IPS-18a (cell line): Measurements from ENCODE around the gene GPBAR1.
"Not testable (repeated sequence)": the region's sequence is repeated elsewhere in the genome, so short reads cannot be mapped to it uniquely, and the experiment has no call there.

ENCODE experiments used
- H3K27ac ChIP-seq: one replicate; pipeline ENCODE4 v1.5.1; 2013; ENCODE audit warnings: low read length
- H3K27me3 ChIP-seq: one replicate; pipeline ENCODE4 v1.6.1; 2013; ENCODE audit warnings: mild to moderate bottlenecking, low read length; ENCODE audit not compliant: control insufficient read depth, insufficient read depth
- H3K36me3 ChIP-seq: one replicate; pipeline ENCODE4 v1.6.1; 2013; ENCODE audit warnings: low read depth, low read length; ENCODE audit not compliant: control insufficient read depth
- H3K4me1 ChIP-seq: one replicate; pipeline ENCODE4 v1.6.1; 2013; ENCODE audit warnings: low read depth, low read length; ENCODE audit not compliant: control insufficient read depth
- H3K4me3 ChIP-seq: one replicate; pipeline ENCODE4 v1.5.1; 2013; ENCODE audit warnings: low read length
- H3K9ac ChIP-seq: one replicate; pipeline ENCODE4 v1.6.1; 2013; ENCODE audit warnings: mild to moderate bottlenecking, low read length, moderate library complexity
- H3K9me3 ChIP-seq: one replicate; pipeline ENCODE4 v1.6.1; 2013; ENCODE audit warnings: low read depth, low read length; ENCODE audit not compliant: control insufficient read depth

GPBAR1 gene

DNA sequence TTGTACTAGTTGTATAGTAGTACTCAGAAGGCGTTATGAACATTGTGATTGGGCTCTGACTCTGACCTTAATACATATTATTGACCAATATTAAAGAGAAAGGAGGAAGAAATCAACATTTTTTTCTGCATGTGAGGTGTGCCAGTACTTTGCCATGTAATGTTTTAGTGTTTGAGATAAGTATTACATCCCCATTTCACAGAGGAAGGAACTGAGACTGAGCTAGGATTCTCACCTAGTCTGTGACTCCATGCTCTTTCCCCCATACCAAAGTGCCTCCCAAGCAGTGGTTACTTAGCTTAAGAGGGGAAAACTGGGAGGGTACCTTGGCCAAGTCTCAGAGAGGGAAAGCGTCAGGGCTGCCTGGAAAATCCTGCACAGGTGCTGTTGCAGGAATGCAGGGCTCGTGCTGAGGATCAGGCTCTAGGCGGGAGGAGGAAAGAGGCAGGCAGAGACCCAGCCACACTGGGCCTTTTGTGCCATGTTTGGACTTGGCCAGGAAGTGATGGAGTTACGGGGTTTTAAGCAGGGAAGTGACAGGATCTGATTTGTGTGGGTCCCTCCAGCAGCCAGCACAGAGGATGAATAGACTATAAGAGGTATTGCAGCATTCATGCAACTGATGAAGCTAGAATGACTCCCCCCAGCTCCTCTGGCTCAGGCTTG, 11.2 kb downstream of the GPBAR1 start:
- Histone ChIP-seq H3K9ac (no peak overlapping the region), H3K27me3 (no peaks in the 10 kb centered on the region), H3K4me3 (no peak overlapping the region), H3K27ac (no peak overlapping the region), H3K4me1 (no peaks in the 10 kb centered on the region), H3K9me3 (no peaks in the 10 kb centered on the region), H3K36me3 (peaks cover 26% of the 10 kb centered on the region)

GRCh38 chr2:218272531-218273212, 11.9 kb downstream of the GPBAR1 start:
- Histone ChIP-seq H3K27me3 (no peaks in the 10 kb centered on the region), H3K27ac (no peak overlapping the region), H3K9me3 (no peaks in the 10 kb centered on the region), H3K36me3 (peaks cover 24% of the 10 kb centered on the region), H3K9ac (no peak overlapping the region), H3K4me1 (no peaks in the 10 kb centered on the region), H3K4me3 (no peak overlapping the region)

- H3K9me3 ChIP-seq, H3K9ac ChIP-seq, H3K27ac ChIP-seq, H3K27me3 ChIP-seq, H3K4me1 ChIP-seq, H3K4me3 ChIP-seq: not testable (repeated sequence)
- H3K36me3 ChIP-seq, result peaks cover 24% of the 10 kb centered on the region
These were observed 12.5 kb downstream of the GPBAR1 start for GRCh38 chr2:218273214-218273907.

GRCh38 chr2:218273908-218274249, 13.1 kb downstream of the GPBAR1 start:
- no peaks in the 10 kb centered on the region for H3K27me3 ChIP-seq
- no peaks in the 10 kb centered on the region for H3K4me1 ChIP-seq
- peaks cover 24% of the 10 kb centered on the region for H3K36me3 ChIP-seq
- no peak overlapping the region for H3K27ac ChIP-seq
- no peak overlapping the region for H3K9ac ChIP-seq
- no peaks in the 10 kb centered on the region for H3K9me3 ChIP-seq
- H3K4me3 ChIP-seq, result no peak overlapping the region

DNA sequence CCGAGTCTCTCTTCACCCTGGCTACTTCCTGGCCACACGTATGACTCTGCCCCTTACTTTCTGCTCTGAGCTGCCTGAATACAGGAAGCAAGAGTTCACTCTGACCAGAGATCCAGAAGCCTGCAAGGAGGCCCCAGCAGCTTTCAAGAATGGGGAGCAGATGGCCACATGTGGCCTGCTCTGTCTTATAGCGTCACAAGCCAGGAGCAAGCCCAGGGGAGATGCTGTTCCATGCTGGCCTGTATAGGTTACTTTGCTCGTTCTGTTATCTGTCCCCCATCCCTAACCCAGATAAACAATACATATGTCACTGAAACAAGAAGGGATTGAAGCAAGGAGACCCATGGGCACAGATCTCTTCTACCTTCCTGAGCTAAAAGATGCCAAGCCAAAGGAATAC, 13.8 kb downstream of the GPBAR1 start:
- Histone ChIP-seq H3K4me3 (no peak overlapping the region), H3K4me1 (no peaks in the 10 kb centered on the region), H3K27me3 (no peaks in the 10 kb centered on the region), H3K9me3 (no peaks in the 10 kb centered on the region), H3K9ac (no peak overlapping the region), H3K27ac (no peak overlapping the region), H3K36me3 (peaks cover 24% of the 10 kb centered on the region)

DNA sequence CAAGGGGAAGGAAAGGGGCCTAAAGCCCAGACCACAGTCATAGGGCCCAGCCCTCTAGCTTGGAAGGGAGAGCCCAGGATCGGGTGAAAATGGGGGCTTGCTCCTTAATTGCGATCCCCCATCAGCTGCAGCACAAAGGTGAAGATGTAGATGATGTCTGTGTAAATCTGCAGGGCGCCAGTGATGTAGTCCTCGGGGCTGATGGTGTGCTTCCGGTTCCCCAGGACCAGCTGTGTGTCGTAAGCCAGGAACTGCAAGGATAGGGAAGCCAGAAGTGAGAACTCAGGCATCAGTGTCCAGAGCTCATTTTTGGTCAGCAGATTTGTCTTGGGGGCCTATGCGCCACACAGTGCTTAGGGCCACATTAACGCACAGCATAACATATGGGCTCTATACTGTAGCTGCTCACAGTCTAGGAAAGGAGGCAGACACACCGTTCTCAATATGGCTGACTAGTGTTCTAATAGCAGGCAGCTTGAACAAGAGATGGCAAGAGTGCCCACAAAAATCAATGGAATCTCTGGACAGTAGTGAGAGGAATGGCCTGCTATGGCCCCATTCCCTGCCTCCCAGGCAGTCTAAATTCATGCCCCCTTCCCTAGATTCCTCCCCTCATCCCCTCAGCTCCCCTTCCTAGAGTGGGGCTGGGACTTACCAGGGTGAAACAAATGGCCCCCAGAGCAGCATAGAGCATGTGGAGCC, 14.7 kb downstream of the GPBAR1 start:
- Histone ChIP-seq H3K36me3 (peaks cover 24% of the 10 kb centered on the region), H3K4me3 (no peak overlapping the region), H3K27ac (no peak overlapping the region), H3K9me3 (no peaks in the 10 kb centered on the region), H3K27me3 (no peaks in the 10 kb centered on the region), H3K4me1 (no peaks in the 10 kb centered on the region), H3K9ac (no peak overlapping the region)

DNA sequence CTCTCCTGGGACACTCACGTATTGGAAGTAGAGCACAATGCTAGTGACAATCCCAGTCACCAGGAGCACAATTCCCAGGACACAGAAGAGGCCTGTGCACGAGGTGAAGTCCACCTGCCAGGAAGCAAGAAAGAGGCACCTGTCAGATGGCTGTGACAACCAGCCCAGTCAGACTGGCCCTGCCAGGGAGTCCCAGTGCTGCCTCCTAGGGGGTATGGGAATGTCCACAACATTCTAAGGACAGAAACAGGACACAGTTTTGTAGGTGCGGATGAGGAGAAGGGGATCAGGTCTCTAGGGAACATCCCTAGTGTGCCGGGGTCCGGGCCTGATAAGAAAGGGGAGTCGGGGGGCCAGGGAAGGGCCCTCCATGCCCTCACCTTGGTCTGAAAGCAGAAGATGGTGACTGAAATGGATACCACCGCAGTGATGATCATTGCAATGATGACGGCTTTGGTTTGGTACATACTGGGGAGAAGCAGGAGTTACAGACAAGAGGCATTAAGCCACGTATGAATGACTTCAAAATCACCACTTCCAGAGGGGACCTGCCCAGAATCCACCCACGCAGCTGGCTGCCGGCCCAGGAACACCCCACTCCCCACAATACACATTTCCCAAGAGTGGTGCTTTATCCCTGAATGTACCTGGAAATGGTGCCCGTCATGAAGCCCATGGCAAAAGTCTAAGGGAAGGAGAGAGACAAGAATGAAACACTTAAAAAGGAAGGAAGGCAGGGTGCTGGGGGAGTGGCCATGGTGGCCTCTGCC, 16.4 kb downstream of the GPBAR1 start:
- Histone ChIP-seq H3K9ac (no peak overlapping the region), H3K4me3 (no peak overlapping the region), H3K9me3 (no peaks in the 10 kb centered on the region), H3K4me1 (no peaks in the 10 kb centered on the region), H3K27ac (no peak overlapping the region), H3K36me3 (peaks cover 24% of the 10 kb centered on the region), H3K27me3 (no peaks in the 10 kb centered on the region)

GRCh38 chr2:218277921-218278320, 17.1 kb downstream of the GPBAR1 start:
- Histone ChIP-seq H3K27me3 (no peaks in the 10 kb centered on the region), H3K27ac (no peak overlapping the region), H3K4me1 (no peaks in the 10 kb centered on the region), H3K36me3 (peaks cover 24% of the 10 kb centered on the region), H3K9me3 (no peaks in the 10 kb centered on the region), H3K4me3 (no peak overlapping the region), H3K9ac (no peak overlapping the region)

- H3K9me3 ChIP-seq, result no peaks in the 10 kb centered on the region
- H3K9ac ChIP-seq, result no peak overlapping the region
- no peak overlapping the region for H3K4me3 ChIP-seq
- H3K27ac ChIP-seq, result no peak overlapping the region
- peaks cover 22% of the 10 kb centered on the region for H3K36me3 ChIP-seq
- H3K4me1 ChIP-seq, result no peaks in the 10 kb centered on the region
- H3K27me3 ChIP-seq, result no peaks in the 10 kb centered on the region
These were observed 17.9 kb downstream of the GPBAR1 start for GRCh38 chr2:218278531-218279360.

DNA sequence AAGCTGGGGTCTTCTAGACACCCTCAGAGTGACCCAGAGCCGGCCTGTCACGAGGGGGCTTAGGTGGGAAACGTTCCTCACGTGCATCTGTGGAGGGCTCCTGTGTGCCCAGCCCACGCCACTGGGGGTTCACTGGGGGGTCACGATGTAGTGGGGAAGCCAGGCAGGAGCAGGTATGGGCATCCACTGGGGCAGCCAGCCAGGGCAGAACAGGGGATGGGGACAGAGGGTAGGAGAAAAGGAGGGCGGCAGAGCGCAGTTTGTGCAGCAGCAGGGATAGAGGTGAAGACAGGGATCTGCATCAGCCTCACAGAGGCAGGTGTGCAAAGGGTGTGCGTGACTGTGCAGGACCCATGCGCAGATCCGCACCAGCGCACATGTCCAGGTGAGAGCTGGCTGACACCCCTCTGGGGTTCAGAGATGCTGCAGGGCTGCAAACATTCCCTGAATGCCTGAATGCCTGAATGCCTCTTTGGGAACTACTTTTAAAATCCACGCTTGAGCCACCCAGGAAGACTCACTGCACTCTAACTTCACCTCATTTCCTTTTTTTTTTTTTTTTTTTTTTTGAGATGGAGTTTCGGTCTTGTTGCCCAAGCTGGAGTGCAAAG, 19.6 kb downstream of the GPBAR1 start:
- Histone ChIP-seq H3K4me1 (no peaks in the 10 kb centered on the region), H3K4me3 (no peak overlapping the region), H3K9me3 (no peaks in the 10 kb centered on the region), H3K9ac (no peak overlapping the region), H3K27me3 (no peaks in the 10 kb centered on the region), H3K27ac (no peak overlapping the region), H3K36me3 (peaks cover 9% of the 10 kb centered on the region)
